ENCODE results near the gene BTBD2. TPM values are rescaled to one million over a fixed set of nuclear protein-coding genes. Genes with fewer than 3 reads are reported as not detected.

The BTBD2 gene
- total RNA-seq, 4 donors from 2014 or later = 52.8 to 137 (median 77.1) TPM

- WGBS = 78% methylated on average over 21 of the region's 44 CpGs
- TF ChIP-seq CTCF (IDR thresholded peaks at IDR 0.05) = no peak
- no peaks in the 10 kb centered on the region for H3K27me3 ChIP-seq
- intact Hi-C loops (cut with DNase I) = no loop called here
- H3K27ac ChIP-seq (replicated peaks in 1 of 4) = no peak overlapping the region
- H3K4me1 ChIP-seq = no peaks in the 10 kb centered on the region
- DNase-seq (ENCODE audit: extremely low spot score) = no peak
- no peaks in the 10 kb centered on the region for H3K9me3 ChIP-seq
- peaks cover 48 to 97% (median 93%) of the 10 kb centered on the region in 4 donors for H3K36me3 ChIP-seq
- no peak overlapping the region for H3K4me3 ChIP-seq
Observed at GRCh38 chr19:1985588-1986356, 29.7 kb downstream of the BTBD2 start.

- H3K36me3 ChIP-seq = peaks cover 43 to 97% (median 93%) of the 10 kb centered on the region in 4 donors
Observed at GRCh38 chr19:1984357-1984756, 31.2 kb downstream of the BTBD2 start.

DNA sequence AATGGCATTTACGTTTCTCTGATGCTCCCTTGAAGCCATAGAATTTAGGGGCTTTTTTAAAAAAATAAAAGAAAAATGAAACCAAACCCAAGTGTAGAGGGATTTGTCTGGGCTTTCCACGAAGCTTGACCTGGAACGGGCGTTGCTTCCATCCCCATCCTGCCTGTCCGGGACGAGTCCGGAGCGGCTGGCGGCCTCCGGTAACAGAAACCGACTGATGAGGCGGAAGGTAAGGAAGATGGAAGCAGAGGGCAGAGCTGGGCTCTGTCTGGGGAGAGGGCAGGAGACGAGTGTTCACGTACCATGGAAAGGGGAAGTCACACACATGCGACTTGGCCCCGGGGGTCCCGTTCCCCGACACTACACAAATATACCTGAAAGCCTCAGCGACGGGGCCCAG is 34.3 kb downstream of the BTBD2 start:
- no peaks in the 10 kb centered on the region for H3K4me1 ChIP-seq
- intact Hi-C loops (cut with DNase I) = no loop called here
- H3K36me3 ChIP-seq = peaks cover 43 to 94% (median 87%) of the 10 kb centered on the region in 4 donors
- no peak overlapping the region for H3K4me3 ChIP-seq
- TF ChIP-seq POLR2A (IDR thresholded peaks at IDR 0.05; ENCODE audit: low read depth) (no peak), CTCF (IDR thresholded peaks at IDR 0.05) (no peak), EP300 (IDR thresholded peaks at IDR 0.05) (no peak)
- WGBS = 90% methylated on average over 20 of the region's 20 CpGs
- no peak for DNase-seq (ENCODE audit: extremely low spot score)
- H3K9me3 ChIP-seq = no peaks in the 10 kb centered on the region
- no peaks in the 10 kb centered on the region for H3K27me3 ChIP-seq
- H3K27ac ChIP-seq (replicated peaks in 1 of 4) = no peak overlapping the region

More at GRCh38 chr19:1984357-1984756, 31.2 kb downstream of the BTBD2 start:
- H3K27me3 ChIP-seq = no peaks in the 10 kb centered on the region
- WGBS = 95% methylated on average over 10 of the region's 10 CpGs
- DNase-seq (ENCODE audit: extremely low spot score) = no peak
- H3K4me3 ChIP-seq = no peak overlapping the region
- H3K9me3 ChIP-seq = no peaks in the 10 kb centered on the region
- H3K4me1 ChIP-seq = no peaks in the 10 kb centered on the region
- intact Hi-C loops (cut with DNase I) = no loop called here
- no peak overlapping the region for H3K27ac ChIP-seq (replicated peaks in 1 of 4)
- TF ChIP-seq CTCF (IDR thresholded peaks at IDR 0.05) = no peak
- no peak for TF ChIP-seq POLR2AphosphoS5 (IDR thresholded peaks at IDR 0.05)
- no peak for TF ChIP-seq EP300 (IDR thresholded peaks at IDR 0.05)
- no peak for TF ChIP-seq POLR2A (IDR thresholded peaks at IDR 0.05; ENCODE audit: low read depth)

GRCh38 chr19:1980809-1981181 is 34.7 kb downstream of the BTBD2 start:
- no peaks in the 10 kb centered on the region for H3K9me3 ChIP-seq
- no peak overlapping the region for H3K27ac ChIP-seq (replicated peaks in 1 of 4)
- H3K27me3 ChIP-seq = no peaks in the 10 kb centered on the region
- intact Hi-C loops (cut with DNase I) = no loop called here
- WGBS = 96% methylated on average over 30 of the region's 31 CpGs
- TF ChIP-seq EP300 (IDR thresholded peaks at IDR 0.05) (no peak), POLR2AphosphoS5 (IDR thresholded peaks at IDR 0.05) (no peak), POLR2A (IDR thresholded peaks at IDR 0.05; ENCODE audit: low read depth) (no peak), CTCF (IDR thresholded peaks at IDR 0.05) (no peak)
- no peak overlapping the region for H3K4me3 ChIP-seq
- H3K36me3 ChIP-seq = peaks cover 39 to 94% (median 85%) of the 10 kb centered on the region in 4 donors
- DNase-seq (ENCODE audit: extremely low spot score) = no peak
- no peaks in the 10 kb centered on the region for H3K4me1 ChIP-seq

Data from esophagus muscularis mucosa (tissue), 4 donors.